HAP-1 (cell line): Measurements from ENCODE around the gene METTL5.
"Not testable (repeated sequence)": the region's sequence is repeated elsewhere in the genome, so short reads cannot be mapped to it uniquely, and the experiment has no call there.

Experiments used
- DNase-seq, 2 experiments: peaks; one replicate each; pipeline ENCODE4 v3.0.0-alpha.2; 2016 to 2020; ENCODE audit warnings: low spot score in 2 of 2
- H3K27me3 ChIP-seq: fragments of 250-450 bp; sonication (Bioruptor Pico); 2 replicates; pipeline ENCODE4 v1.5.1; 2020; ENCODE audit warnings: low read depth, mild to moderate bottlenecking, moderate library complexity
- H3K36me3 ChIP-seq: fragments of 250-450 bp; sonication (Bioruptor Pico); replicated peaks from 2 replicates; pipeline ENCODE4 v1.5.1; 2020; ENCODE audit warnings: mild to moderate bottlenecking
- H3K4me1 ChIP-seq: fragments of 250-450 bp; sonication (Bioruptor Pico); 2 replicates; pipeline ENCODE4 v1.5.1; 2020; ENCODE audit warnings: mild to moderate bottlenecking
- H3K4me3 ChIP-seq: fragments of 250-450 bp; sonication (Bioruptor Pico); 2 replicates; pipeline ENCODE4 v1.5.1; 2020; ENCODE audit warnings: mild to moderate bottlenecking, moderate library complexity
- H3K9me3 ChIP-seq: fragments of 250-450 bp; sonication (Bioruptor Pico); 2 replicates; pipeline ENCODE4 v1.5.1; 2020; ENCODE audit warnings: mild to moderate bottlenecking, moderate library complexity
- in situ Hi-C: fragments of 300-500 bp; cut with MboI; formaldehyde crosslinking; loops from 3 replicates; pipeline ENCODE4 v1.14.3; 2020; ENCODE audit warnings: low sequenced_read_pairs, inconsistent platforms, mixed read lengths

METTL5 gene

DNA sequence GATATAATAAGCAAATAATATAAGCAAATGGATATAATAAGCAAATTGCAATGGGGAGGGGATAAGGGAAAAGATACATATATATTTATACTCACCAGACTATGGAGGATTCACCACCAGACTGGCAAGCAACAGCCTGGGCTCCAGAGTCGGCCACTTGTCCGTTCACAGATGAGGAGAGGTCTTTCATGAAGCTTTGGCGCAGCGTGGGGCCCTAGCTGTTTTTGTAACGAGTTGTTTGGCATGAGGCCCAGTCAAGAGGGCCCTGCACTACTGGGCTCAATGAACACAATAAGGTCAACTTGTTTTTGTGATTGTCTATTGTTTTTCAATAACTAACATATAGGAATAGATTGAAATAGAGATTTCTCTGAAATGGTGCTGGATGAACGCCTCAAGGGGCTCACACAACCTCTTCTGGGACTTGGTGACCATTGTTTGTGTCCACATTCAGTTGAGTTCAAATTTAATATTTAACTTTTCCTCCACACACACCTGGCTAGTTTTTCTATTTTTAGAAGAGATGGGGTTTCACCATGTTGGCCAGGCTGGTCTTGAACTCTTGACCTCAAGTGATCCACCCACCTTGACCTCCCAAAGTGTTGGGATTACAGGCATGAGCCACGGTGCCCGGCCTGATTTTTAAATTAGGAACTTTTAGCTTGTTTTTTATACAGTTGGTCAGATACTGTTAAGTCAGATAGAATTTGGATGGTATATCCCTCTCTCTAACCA lies 24.4 kb upstream of the METTL5 start:
- not testable (repeated sequence) for H3K4me3 ChIP-seq, DNase-seq, H3K4me1 ChIP-seq

DNA sequence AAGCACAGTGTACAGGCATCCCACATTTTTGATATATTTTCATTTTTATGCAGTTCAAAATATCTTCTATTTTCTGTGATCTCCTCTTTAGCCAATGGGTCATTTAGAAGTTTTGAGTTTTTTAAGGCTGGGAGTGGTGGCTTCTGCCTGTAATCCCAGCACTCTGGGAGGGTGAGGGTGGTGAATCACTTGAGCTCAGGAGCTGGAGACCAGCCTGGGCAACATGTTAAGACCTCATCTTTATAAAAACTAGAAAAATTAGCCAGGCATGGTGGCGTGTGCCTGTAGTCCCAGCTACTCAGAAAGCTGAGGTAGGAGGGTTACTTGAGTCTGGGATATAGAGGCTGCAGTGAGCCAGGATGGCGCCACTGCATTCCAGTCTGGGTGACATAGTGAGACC lies 20.3 kb upstream of the METTL5 start:
- Histone ChIP-seq H3K4me1 (peaks cover 3% of the 10 kb centered on the region), H3K27me3 (no peaks in the 10 kb centered on the region), H3K4me3 (no peak overlapping the region), H3K36me3 (no peaks in the 10 kb centered on the region; the same call in 1 of the 2 replicates), H3K9me3 (no peaks in the 10 kb centered on the region)
- in situ Hi-C loops, result no loop called here
- no peak for DNase-seq

More for the DNA sequence above, 24.4 kb upstream of the METTL5 start:
- H3K27me3 ChIP-seq, H3K36me3 ChIP-seq, in situ Hi-C loops, H3K9me3 ChIP-seq: not testable (repeated sequence)

DNA sequence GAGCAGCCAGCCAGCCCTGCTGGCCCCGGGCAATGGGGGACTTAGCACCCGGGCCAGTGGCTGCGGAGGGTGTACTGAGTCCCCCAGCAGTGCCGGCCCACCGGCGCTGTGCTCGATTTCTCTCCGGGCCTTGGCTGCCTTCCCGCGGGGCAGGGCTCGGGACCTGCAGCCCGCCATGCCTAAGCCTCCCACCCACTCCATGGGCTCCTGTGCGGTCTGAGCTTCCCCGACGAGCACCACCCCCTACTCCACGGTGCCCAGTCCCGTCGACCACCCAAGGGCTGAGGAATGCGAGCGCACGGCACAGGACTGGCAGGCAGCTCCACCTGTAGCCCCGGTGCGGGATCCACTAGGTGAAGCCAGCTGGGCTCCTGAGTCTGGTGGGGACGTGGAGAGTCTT lies 16.9 kb upstream of the METTL5 start:
- H3K4me1 ChIP-seq, H3K36me3 ChIP-seq, DNase-seq, H3K4me3 ChIP-seq, in situ Hi-C loops, H3K9me3 ChIP-seq, H3K27me3 ChIP-seq: not testable (repeated sequence)

DNA sequence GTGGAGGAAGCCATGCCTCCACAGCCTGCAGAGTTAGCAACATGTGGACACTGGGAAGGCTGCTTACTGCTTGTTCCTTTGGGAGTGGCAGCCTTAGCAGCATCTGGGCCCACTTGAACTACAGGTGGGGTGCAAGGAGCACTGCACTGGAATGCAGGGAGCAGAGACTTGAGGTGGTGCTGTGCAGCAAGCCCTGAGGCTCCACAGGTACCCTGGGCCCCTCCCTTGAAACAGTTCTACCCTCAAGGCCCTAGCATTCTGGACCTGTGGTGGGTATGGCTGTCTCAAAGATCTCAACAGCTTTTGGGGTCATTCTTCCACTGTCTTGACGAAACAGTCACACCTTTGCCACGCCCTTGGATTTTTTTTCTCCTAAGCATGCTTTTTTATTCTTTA lies 16.0 kb upstream of the METTL5 start:
- no peak for DNase-seq
- Histone ChIP-seq H3K4me1 (no peaks in the 10 kb centered on the region; the same call in 1 of the 2 replicates), H3K9me3 (no peaks in the 10 kb centered on the region), H3K4me3 (no peak overlapping the region), H3K27me3 (no peaks in the 10 kb centered on the region), H3K36me3 (no peaks in the 10 kb centered on the region; the same call in none of the 2 replicates)
- in situ Hi-C loops, result no loop called here

DNA sequence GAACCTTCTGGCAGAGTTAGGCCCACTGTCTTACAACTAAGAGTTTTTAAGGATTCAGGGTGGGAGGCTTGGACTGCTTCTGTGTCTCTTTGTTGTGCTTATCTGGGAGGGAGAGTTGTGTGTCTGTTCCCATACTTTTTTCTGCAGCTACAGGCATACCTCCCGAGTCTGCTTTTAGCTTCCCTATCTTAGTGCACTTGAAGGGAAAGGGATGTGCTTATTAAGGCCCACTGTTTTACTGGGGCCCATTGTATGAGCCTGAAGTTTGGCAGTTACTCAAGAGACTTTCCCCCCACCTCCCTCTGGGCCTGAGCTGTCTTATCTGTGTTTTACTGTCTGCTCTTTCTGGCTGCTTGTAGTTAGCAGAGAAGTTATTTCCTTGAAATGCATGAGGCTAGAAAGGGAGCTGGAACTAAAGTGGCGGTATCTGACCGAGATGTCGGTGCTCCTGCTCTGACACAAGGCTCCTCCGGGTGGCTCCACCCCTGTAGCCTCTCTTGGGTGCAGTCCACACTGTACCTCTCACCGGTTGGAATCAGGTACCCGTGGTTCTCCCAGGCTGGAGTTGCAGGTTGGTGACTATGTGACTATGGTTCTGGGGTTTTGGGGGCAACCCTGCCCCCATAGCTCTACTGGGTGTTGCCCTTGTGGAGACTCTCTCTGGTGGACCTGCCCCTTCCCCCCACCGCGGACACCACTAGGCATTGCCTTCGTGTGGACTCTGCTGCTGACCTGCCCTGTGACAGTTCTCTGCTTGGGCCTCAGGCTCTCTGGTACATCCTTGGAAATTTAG lies 15.4 kb upstream of the METTL5 start:
- Histone ChIP-seq H3K4me1 (no peaks in the 10 kb centered on the region; the same call in 1 of the 2 replicates), H3K4me3 (no peak overlapping the region), H3K36me3 (no peaks in the 10 kb centered on the region; the same call in none of the 2 replicates), H3K9me3 (no peaks in the 10 kb centered on the region), H3K27me3 (no peaks in the 10 kb centered on the region)
- no peak for DNase-seq
- in situ Hi-C loops, result no loop called here

DNA sequence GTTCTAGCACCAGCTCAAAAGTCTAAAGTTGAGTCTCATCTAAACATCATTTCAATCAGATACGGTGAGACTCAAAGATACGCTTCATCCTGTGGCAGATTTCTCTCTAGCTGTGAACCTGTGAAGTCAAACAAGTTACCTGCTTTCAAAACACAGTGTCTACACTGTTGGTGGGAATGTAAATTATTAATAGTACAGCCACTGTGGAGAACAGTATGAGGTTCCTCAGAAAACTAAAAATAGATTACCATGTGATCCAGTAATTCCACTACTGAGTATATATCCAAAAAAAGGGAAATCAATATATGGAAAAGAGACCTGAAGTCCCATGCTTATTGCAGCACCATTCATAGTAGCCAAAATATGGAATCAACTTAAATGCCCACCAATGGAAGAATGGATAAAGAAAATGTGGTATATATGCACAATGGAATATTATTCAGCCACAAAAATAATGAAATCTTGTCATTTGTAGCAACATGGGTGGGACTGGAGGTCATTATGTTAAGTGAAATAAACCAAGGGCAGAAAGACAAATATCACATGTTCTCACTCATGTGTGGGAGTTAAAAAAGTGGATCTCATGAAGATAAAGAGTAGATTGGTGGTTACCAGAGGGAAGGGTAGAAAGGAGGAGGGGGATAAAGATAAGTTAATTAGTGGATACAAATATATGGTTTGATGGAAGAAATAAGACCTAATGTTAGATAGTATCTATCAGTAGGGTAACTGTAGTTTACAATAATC lies 14.2 kb upstream of the METTL5 start:
- Histone ChIP-seq H3K36me3 (no peaks in the 10 kb centered on the region; the same call in none of the 2 replicates), H3K27me3 (no peaks in the 10 kb centered on the region), H3K9me3 (no peaks in the 10 kb centered on the region), H3K4me3 (no peak overlapping the region), H3K4me1 (no peaks in the 10 kb centered on the region; the same call in none of the 2 replicates)
- DNase-seq, result no peak
- in situ Hi-C loops, result no loop called here

DNA sequence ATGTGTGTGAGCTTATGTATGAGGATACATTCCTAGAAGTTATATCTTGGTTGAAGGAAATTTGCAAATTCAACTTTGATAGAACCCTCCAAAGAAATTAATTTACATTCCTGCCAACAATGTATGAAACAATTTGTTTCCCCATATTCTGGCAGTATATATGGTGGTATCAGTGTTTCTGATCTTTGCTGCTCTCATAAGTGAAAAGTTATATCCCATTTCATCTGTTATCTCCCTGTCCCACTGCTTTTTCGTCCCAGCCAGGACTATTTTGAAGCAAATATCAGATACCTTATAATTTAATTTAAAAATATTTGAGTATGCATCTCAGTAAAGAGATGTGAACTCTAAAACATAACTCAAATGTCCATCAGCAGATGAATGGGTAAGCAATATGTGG lies 9.7 kb upstream of the METTL5 start:
- Histone ChIP-seq H3K9me3 (no peaks in the 10 kb centered on the region), H3K36me3 (peaks cover 6% of the 10 kb centered on the region)
- in situ Hi-C loops, result no loop called here

DNA sequence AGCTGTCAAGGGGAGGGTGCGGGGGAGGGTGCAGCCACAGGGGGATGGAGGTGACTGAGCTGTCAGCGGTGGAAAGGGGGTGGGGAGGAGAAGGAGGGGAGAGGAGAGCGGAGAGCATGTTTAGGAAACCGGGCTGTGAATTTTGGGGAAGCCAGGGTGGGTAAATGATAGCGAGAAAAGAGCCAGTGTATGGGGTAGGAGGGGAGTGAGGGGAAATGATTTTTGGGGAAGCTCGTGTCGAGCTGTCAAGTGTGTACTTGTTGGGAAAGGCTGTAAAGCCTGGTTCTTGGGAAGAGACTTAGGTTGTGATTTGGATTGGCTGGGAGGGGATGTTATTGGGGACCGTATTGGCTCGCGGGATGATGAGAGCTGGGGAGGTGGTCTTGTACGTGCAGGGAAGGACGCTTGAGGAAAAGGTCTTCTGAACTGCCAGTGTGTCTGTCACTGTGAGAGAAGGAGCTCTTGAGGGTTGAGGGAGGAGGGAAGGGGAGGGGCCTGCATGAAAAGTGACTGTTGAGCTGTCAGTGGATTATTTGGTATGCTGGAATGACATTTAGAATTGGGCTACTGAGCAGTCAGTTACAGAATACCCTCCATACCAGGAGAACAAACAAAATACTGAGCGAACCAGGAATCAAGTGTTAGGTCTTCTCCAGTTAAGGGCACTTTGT lies 3.6 kb upstream of the METTL5 start:
- in situ Hi-C loops, result loop anchor here (10.0 kb wide), 1 partner anchor 97 kb away; no protein-coding TSS in a partner anchor
- DNase-seq, result peak; percentile 77 to 79
- Histone ChIP-seq H3K9me3 (no peaks in the 10 kb centered on the region), H3K4me3 (peak overlapping the region; percentile 76), H3K27me3 (no peaks in the 10 kb centered on the region), H3K4me1 (peaks cover 14% of the 10 kb centered on the region), H3K36me3 (peaks cover 6% of the 10 kb centered on the region)

More for the DNA sequence above, 9.7 kb upstream of the METTL5 start:
- Histone ChIP-seq H3K4me3 (no peak overlapping the region), H3K4me1 (no peaks in the 10 kb centered on the region; the same call in none of the 2 replicates), H3K27me3 (no peaks in the 10 kb centered on the region)
- no peak for DNase-seq

DNA sequence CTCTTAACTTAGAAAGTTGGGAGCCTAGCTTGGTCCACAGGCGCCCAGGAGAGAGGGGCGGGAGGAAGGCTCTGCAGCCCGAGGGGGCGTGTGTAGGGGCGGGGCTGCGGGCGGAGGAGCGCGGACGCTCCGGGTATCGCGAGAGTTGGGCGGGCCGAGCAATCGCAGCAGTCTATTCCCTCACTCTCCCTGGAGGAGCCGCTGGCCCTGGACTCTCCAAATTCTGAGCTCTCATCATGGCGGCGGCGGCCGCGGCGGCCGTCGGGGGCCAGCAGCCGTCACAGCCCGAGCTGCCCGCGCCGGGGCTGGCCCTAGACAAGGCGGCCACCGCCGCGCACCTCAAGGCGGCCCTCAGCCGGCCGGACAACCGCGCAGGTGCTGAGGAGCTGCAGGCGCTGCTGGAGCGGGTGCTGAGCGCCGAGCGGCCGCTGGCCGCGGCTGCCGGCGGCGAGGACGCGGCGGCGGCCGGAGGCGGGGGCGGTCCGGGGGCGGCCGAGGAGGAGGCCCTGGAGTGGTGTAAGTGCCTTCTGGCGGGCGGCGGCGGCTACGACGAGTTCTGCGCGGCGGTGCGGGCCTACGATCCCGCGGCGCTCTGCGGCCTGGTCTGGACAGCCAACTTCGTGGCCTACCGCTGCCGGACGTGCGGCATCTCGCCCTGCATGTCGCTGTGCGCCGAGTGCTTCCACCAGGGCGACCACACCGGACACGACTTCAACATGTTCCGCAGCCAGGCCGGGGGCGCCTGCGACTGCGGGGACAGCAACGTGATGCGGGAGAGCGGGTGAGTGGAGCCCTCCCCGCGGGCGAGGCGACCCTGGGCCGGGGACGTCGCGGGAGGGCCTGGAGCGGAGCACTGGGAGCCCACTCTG lies 2.8 kb upstream of the METTL5 start, which contains the start of gene UBR3:
UBR3 (plus strand) TSS at position 183 of the 869 bp plus-strand sequence; CDS start at position 237, 54 bp downstream.
- H3K9me3 ChIP-seq, result no peaks in the 10 kb centered on the region
- peak; percentile 90 to 97 for DNase-seq
- H3K4me1 ChIP-seq, result peaks cover 22% of the 10 kb centered on the region
- peaks cover 14% of the 10 kb centered on the region for H3K36me3 ChIP-seq
- peak within 1 kb of the TSS; percentile 76 for H3K4me3 ChIP-seq
- H3K27me3 ChIP-seq, result no peaks in the 10 kb centered on the region
- in situ Hi-C loops, result loop anchor here (10.0 kb wide), 1 partner anchor 97 kb away; no protein-coding TSS in a partner anchor

DNA sequence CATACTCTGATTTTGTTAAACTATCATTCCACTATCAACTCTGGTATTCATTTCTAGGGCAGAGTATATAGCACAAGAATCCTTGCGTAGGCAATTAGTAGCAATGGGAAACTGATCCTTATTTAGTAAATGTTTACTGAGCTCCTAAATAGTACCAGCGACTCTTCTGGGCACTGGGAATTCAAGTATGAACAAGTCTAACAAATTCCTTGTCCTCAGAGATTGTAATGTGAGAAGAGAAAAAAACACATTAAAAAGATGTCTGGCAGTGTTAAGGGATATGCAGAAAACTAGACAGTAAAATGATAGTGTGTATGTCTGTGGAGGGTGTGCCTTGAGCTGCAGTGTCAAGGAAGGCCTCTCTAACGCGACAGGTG lies 721 bp downstream of the METTL5 start:
- H3K4me1 ChIP-seq, result peaks cover 32% of the 10 kb centered on the region
- DNase-seq, result no peak
- peaks cover 21% of the 10 kb centered on the region for H3K36me3 ChIP-seq
- peak overlapping the region; percentile 68 for H3K4me3 ChIP-seq
- no peaks in the 10 kb centered on the region for H3K27me3 ChIP-seq
- in situ Hi-C loops, result loop anchor here (10.0 kb wide), 1 partner anchor 101 kb away; no protein-coding TSS in a partner anchor
- no peaks in the 10 kb centered on the region for H3K9me3 ChIP-seq

DNA sequence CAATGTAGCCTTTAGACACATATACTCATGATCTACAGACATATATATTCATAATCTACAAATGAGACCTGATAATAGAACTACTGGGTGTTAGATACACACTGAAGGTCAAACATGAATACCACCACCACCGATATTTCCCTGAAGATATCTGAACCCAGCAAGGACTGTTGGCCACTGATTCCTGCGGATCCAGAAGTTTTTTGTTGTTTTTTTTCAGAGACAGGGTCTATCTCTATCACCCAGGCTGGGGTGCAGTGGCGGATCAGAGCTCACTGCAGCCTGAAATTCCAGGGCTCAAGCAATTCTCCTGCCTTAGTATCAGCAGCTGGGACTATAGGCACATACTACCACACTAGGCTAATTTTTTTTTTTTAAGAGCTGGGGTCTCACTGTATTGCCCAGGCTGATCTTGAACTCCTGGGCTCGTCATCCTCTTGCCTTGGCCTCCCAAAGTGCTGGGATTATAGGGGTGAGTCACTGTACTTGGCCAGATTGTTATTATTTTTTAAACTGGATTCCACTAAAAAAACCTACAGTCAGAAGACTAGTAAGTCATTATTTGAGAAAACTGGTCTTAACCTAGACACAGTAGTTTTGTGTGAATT lies 1.8 kb downstream of the METTL5 start:
- Histone ChIP-seq H3K4me1 (peaks cover 35% of the 10 kb centered on the region), H3K9me3 (no peaks in the 10 kb centered on the region), H3K27me3 (no peaks in the 10 kb centered on the region), H3K36me3 (peaks cover 32% of the 10 kb centered on the region), H3K4me3 (peak overlapping the region; percentile 68)
- in situ Hi-C loops, result loop anchor here (10.0 kb wide), 1 partner anchor 102 kb away; no protein-coding TSS in a partner anchor
- no peak for DNase-seq

DNA sequence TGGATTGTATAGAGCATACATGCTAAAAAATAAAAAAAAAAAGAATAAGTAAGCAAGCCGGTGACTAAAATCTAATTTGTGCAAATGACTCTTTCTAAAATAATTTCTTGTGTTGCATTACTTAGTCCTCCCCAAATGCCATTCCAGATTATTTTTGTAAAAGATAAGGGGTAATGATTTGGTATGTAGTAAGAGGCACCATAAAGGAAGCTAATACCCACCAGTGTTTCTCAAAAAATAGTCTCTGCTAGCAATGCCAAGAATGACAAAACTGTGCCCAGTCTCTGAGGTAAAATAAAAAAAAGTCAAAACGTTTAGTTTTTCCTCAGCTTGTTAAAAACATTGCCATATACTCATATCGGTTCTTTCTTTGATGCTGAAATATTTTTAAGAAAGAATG lies 2.7 kb downstream of the METTL5 start:
- peaks cover 39% of the 10 kb centered on the region for H3K36me3 ChIP-seq
- in situ Hi-C loops, result loop anchor here (10.0 kb wide), 1 partner anchor 103 kb away; no protein-coding TSS in a partner anchor
- no peaks in the 10 kb centered on the region for H3K27me3 ChIP-seq
- 0 out of 2 replicates have a peak, but pooled peaks cover 2% of the 10 kb centered on the region for H3K9me3 ChIP-seq
- peaks cover 35% of the 10 kb centered on the region for H3K4me1 ChIP-seq
- DNase-seq, result no peak
- H3K4me3 ChIP-seq, result no peak overlapping the region
